Measurements from ENCODE around the gene FNDC8. TPM values are rescaled to one million over a fixed set of nuclear protein-coding genes. Genes with fewer than 3 reads are reported as not detected.

FNDC8 gene
- total RNA-seq, 1 donor from 2014 or later = not detected

GRCh38 chr17:35141681-35142466, 20.5 kb downstream of the FNDC8 start, which contains the start of gene NLE1:
NLE1 (minus strand) TSS chr17:35142303; CDS start chr17:35142275, 28 bp downstream.
- no peak for TF ChIP-seq POLR2A (IDR thresholded peaks at IDR 0.05)
- peak; percentile 29 to 68 for TF ChIP-seq POLR2AphosphoS5 (IDR thresholded peaks at IDR 0.05; ENCODE audit: insufficient read depth in 1 of 2, low read depth in 1 of 2)
- TF ChIP-seq, protein P1, sequence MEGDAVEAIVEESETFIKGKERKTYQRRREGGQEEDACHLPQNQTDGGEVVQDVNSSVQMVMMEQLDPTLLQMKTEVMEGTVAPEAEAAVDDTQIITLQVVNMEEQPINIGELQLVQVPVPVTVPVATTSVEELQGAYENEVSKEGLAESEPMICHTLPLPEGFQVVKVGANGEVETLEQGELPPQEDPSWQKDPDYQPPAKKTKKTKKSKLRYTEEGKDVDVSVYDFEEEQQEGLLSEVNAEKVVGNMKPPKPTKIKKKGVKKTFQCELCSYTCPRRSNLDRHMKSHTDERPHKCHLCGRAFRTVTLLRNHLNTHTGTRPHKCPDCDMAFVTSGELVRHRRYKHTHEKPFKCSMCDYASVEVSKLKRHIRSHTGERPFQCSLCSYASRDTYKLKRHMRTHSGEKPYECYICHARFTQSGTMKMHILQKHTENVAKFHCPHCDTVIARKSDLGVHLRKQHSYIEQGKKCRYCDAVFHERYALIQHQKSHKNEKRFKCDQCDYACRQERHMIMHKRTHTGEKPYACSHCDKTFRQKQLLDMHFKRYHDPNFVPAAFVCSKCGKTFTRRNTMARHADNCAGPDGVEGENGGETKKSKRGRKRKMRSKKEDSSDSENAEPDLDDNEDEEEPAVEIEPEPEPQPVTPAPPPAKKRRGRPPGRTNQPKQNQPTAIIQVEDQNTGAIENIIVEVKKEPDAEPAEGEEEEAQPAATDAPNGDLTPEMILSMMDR (IDR thresholded peaks at IDR 0.05) = peak; percentile 74 to 90 (median 81)
- intact Hi-C loops (cut with DNase I) = no loop called here
- H3K9me3 ChIP-seq = no peaks in the 10 kb centered on the region
- peaks cover 0 to 23% of the 10 kb centered on the region in 2 donors for H3K36me3 ChIP-seq
- H3K27me3 ChIP-seq = no peaks in the 10 kb centered on the region
- H3K4me3 ChIP-seq = peak within 1 kb of the TSS; percentile 86 to 89
- no peak for DNase-seq (ENCODE audit: extremely low spot score in 2 of 2)
- peak within 1 kb of the TSS; percentile 42 for H3K27ac ChIP-seq
- H3K4me1 ChIP-seq = peaks cover 23% of the 10 kb centered on the region

DNA sequence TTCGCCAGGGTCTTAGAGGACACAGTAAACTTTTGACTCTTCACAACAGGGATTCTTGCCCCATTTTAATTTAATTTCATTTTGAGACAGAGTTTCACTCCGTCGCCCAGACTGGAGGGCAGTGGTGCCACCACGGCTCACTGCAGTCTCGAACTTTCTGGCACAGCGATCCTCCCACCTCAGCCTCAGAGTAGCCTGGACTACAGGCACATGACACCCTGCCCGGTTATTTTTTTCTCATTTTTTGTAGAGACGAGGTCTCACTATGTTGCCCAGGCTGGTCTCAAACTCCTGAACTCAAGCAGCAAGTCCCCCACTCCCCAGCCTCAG, 21.0 kb downstream of the FNDC8 start:
- DNase-seq (ENCODE audit: extremely low spot score in 2 of 2) = no peak
- TF ChIP-seq POLR2AphosphoS5 (IDR thresholded peaks at IDR 0.05; ENCODE audit: insufficient read depth in 1 of 2, low read depth in 1 of 2) = no peak
- TF ChIP-seq, protein P1 (IDR thresholded peaks at IDR 0.05) = peak in 1 of 3 experiments; percentile 6
- no peak for TF ChIP-seq POLR2A (IDR thresholded peaks at IDR 0.05)
- H3K9me3 ChIP-seq = no peaks in the 10 kb centered on the region
- H3K27ac ChIP-seq = no peak overlapping the region
- H3K36me3 ChIP-seq = peaks cover 0 to 18% of the 10 kb centered on the region in 2 donors
- intact Hi-C loops (cut with DNase I) = no loop called here
- peaks cover 23% of the 10 kb centered on the region for H3K4me1 ChIP-seq
- H3K4me3 ChIP-seq = peak overlapping the region; percentile 86 to 89
- H3K27me3 ChIP-seq = no peaks in the 10 kb centered on the region

DNA sequence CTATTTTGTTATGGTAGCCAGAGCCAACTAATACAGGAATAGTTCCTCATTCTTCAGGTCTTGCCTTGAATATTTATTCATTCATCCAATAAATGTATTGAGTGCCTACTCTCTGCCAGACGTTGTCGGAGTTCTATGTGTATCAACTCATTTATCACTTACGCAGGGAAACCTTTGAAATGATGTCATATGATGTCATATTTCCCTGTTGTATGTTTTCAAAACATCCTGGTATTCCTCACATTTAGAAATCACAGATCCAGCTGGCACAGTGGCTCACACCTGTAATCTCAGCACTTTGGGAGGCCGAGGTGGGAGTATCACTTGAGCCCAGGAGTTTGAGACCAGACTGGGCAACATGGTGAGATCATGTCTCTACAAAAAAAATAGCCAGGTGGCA, 23.4 kb downstream of the FNDC8 start:
- no peak overlapping the region for H3K4me3 ChIP-seq
- DNase-seq (ENCODE audit: extremely low spot score in 2 of 2) = no peak
- no peaks in the 10 kb centered on the region for H3K36me3 ChIP-seq
- H3K4me1 ChIP-seq = peaks cover 23% of the 10 kb centered on the region
- TF ChIP-seq POLR2A (IDR thresholded peaks at IDR 0.05) (no peak), POLR2AphosphoS5 (IDR thresholded peaks at IDR 0.05; ENCODE audit: insufficient read depth in 1 of 2, low read depth in 1 of 2) (no peak)
- TF ChIP-seq, protein P1 (IDR thresholded peaks at IDR 0.05) = no peak
- no peaks in the 10 kb centered on the region for H3K27me3 ChIP-seq
- no peaks in the 10 kb centered on the region for H3K9me3 ChIP-seq
- intact Hi-C loops (cut with DNase I) = no loop called here
- no peak overlapping the region for H3K27ac ChIP-seq

- Histone ChIP-seq H3K4me3 (no peak overlapping the region), H3K27me3 (no peaks in the 10 kb centered on the region), H3K36me3 (no peaks in the 10 kb centered on the region), H3K9me3 (no peaks in the 10 kb centered on the region), H3K27ac (no peak overlapping the region), H3K4me1 (peaks cover 9% of the 10 kb centered on the region)
- TF ChIP-seq, protein P1 (IDR thresholded peaks at IDR 0.05) = no peak
- intact Hi-C loops (cut with DNase I) = no loop called here
- DNase-seq (ENCODE audit: extremely low spot score in 2 of 2) = no peak
Measured at GRCh38 chr17:35146214-35146833, 24.9 kb downstream of the FNDC8 start.

GRCh38 chr17:35147375-35147905, 26.0 kb downstream of the FNDC8 start, which contains the start of gene UNC45B:
UNC45B (plus strand) TSS chr17:35147817; CDS start chr17:35148264, 447 bp downstream.
- H3K36me3 ChIP-seq = no peaks in the 10 kb centered on the region
- no peaks in the 10 kb centered on the region for H3K27me3 ChIP-seq
- H3K27ac ChIP-seq = no peak within 1 kb of the TSS
- intact Hi-C loops (cut with DNase I) = no loop called here
- DNase-seq (ENCODE audit: extremely low spot score in 2 of 2) = no peak
- TF ChIP-seq POLR2AphosphoS5 (IDR thresholded peaks at IDR 0.05; ENCODE audit: insufficient read depth in 1 of 2, low read depth in 1 of 2) (no peak), POLR2A (IDR thresholded peaks at IDR 0.05) (no peak)
- TF ChIP-seq, protein P1 (IDR thresholded peaks at IDR 0.05) = no peak
- no peak within 1 kb of the TSS for H3K4me3 ChIP-seq
- H3K9me3 ChIP-seq = no peaks in the 10 kb centered on the region
- H3K4me1 ChIP-seq = peaks cover 1% of the 10 kb centered on the region

Data from vagina (tissue), 2 donors.